Upper lobe of right lung (tissue), 1 donor: Measurements from ENCODE around the gene DNAJC12. TPM values are rescaled to one million over a fixed set of nuclear protein-coding genes. Genes with fewer than 3 reads are reported as not detected.
"Not testable (repeated sequence)": the region's sequence is repeated elsewhere in the genome, so short reads cannot be mapped to it uniquely, and the experiment has no call there.

ENCODE experiments used
- ATAC-seq: fragments of 200-7000 bp; cut with Tn5 transposase; one replicate; pipeline ENCODE4 v1.9.1; 2020; ENCODE audit warnings: mild to moderate bottlenecking, moderate library complexity
- DNase-seq: peaks from one replicate; pipeline ENCODE4 v3.0.0-alpha.2; 2020
- H3K27ac ChIP-seq: fragments of 200-600 bp; one replicate; pipeline ENCODE4 v1.8.0; 2022
- H3K27me3 ChIP-seq: fragments of 200-600 bp; one replicate; pipeline ENCODE4 v1.8.0; 2022; ENCODE audit warnings: mild to moderate bottlenecking
- H3K36me3 ChIP-seq: fragments of 200-600 bp; one replicate; pipeline ENCODE4 v1.8.0; 2022
- H3K4me1 ChIP-seq: fragments of 200-600 bp; one replicate; pipeline ENCODE4 v1.8.0; 2022
- H3K4me3 ChIP-seq: fragments of 200-600 bp; one replicate; pipeline ENCODE4 v1.8.0; 2022; ENCODE audit warnings: mild to moderate bottlenecking
- H3K9me3 ChIP-seq: fragments of 200-600 bp; one replicate; pipeline ENCODE4 v1.8.0; 2022
- CTCF ChIP-seq: fragments of 200-600 bp; IDR thresholded peaks from one replicate; pipeline ENCODE4 v1.8.0; 2022; ENCODE audit warnings: antibody characterized with exemption
- intact Hi-C: fragments of 100-400 bp; cut with DNase I; formaldehyde crosslinking; loops from one replicate; pipeline ENCODE4 v1.11.0; 2022
- long read RNA-seq: library from polyadenylated mRNA; unstranded; transcript quantifications from one replicate; pipeline ENCODE4 v2.0.0, GENCODE V29; 2021
- total RNA-seq: library from RNA; stranded (reverse); fragmentation: NEBNext Ultra II Directional; extraction: Animal tissue kit (Norgen Biotek cat#: 25700); gene quantifications from one replicate; pipeline ENCODE4 v1.2.1, GENCODE V29; 2021
- donor health status: DM: no; HTN: yes; CAD: no; lungs with severe emphysema.

DNAJC12 gene
- total RNA-seq, result 1.6 TPM
- long read RNA-seq, result 0 reads

GRCh38 chr10:67837541-67838314 is at the start of gene DNAJC12:
TSS of gene DNAJC12 (minus strand) at chr10:67838188. CDS start at chr10:67838011, 177 bp downstream.
- Histone ChIP-seq H3K9me3 (no peaks in the 10 kb centered on the region), H3K4me1 (no peaks in the 10 kb centered on the region), H3K27me3 (no peaks in the 10 kb centered on the region), H3K36me3 (no peaks in the 10 kb centered on the region), H3K27ac (no peak within 1 kb of the TSS), H3K4me3 (peak within 1 kb of the TSS; percentile 21)
- intact Hi-C loops, result no loop called here
- TF ChIP-seq CTCF, result no peak
- DNase-seq (no peak), ATAC-seq (peak; percentile 75)

GRCh38 chr10:67884842-67885670 is 47.1 kb upstream of the DNAJC12 start:
- peak overlapping the region; percentile 88 for H3K4me3 ChIP-seq
- intact Hi-C loops, result no loop called here
- DNase-seq, result peak; percentile 92
- H3K27me3 ChIP-seq, result no peaks in the 10 kb centered on the region
- no peak for TF ChIP-seq CTCF
- H3K36me3 ChIP-seq, result peaks cover 33% of the 10 kb centered on the region
- H3K9me3 ChIP-seq, result no peaks in the 10 kb centered on the region
- ATAC-seq, result peak; percentile 82
- peaks cover 14% of the 10 kb centered on the region for H3K4me1 ChIP-seq
- peak overlapping the region; percentile 91 for H3K27ac ChIP-seq

- Histone ChIP-seq H3K4me3 (peak within 1 kb of the TSS; percentile 88), H3K36me3 (peaks cover 28% of the 10 kb centered on the region), H3K27me3 (no peaks in the 10 kb centered on the region), H3K27ac (peak within 1 kb of the TSS; percentile 91), H3K4me1 (peaks cover 14% of the 10 kb centered on the region), H3K9me3 (no peaks in the 10 kb centered on the region)
- ATAC-seq (peak; percentile 95), DNase-seq (peak; percentile 99)
- no peak for TF ChIP-seq CTCF
- intact Hi-C loops, result no loop called here
These were observed 46.4 kb upstream of the DNAJC12 start, which contains the start of gene SIRT1 for GRCh38 chr10:67884313-67884841. TSS of gene SIRT1 (plus strand) at chr10:67884656. CDS start at chr10:67884722, 66 bp downstream.

- H3K27ac ChIP-seq, result peak overlapping the region; percentile 91
- H3K4me1 ChIP-seq, result peaks cover 14% of the 10 kb centered on the region
- H3K27me3 ChIP-seq, result no peaks in the 10 kb centered on the region
- no peak for ATAC-seq
- TF ChIP-seq CTCF, result no peak
- no peak for DNase-seq
- H3K9me3 ChIP-seq, result no peaks in the 10 kb centered on the region
- intact Hi-C loops, result no loop called here
- peaks cover 22% of the 10 kb centered on the region for H3K36me3 ChIP-seq
- H3K4me3 ChIP-seq, result peak overlapping the region; percentile 88
These were observed 45.8 kb upstream of the DNAJC12 start for GRCh38 chr10:67883710-67884312.

GRCh38 chr10:67878133-67878532 is 40.1 kb upstream of the DNAJC12 start:
- no peak overlapping the region for H3K27ac ChIP-seq
- no peak overlapping the region for H3K4me3 ChIP-seq
- no peaks in the 10 kb centered on the region for H3K27me3 ChIP-seq
- TF ChIP-seq CTCF, result no peak
- H3K4me1 ChIP-seq, result no peaks in the 10 kb centered on the region
- no peaks in the 10 kb centered on the region for H3K36me3 ChIP-seq
- no peak for DNase-seq
- intact Hi-C loops, result no loop called here
- ATAC-seq, result no peak
- H3K9me3 ChIP-seq, result no peaks in the 10 kb centered on the region

GRCh38 chr10:67877421-67877820 is 39.4 kb upstream of the DNAJC12 start:
- H3K9me3 ChIP-seq, H3K27me3 ChIP-seq, H3K4me3 ChIP-seq, ATAC-seq, H3K27ac ChIP-seq, intact Hi-C loops, H3K36me3 ChIP-seq, H3K4me1 ChIP-seq, DNase-seq: not testable (repeated sequence)
